ENCODE data around the gene ZNF524. TPM values are rescaled to one million over a fixed set of nuclear protein-coding genes. Genes with fewer than 3 reads are reported as not detected.

ZNF524 gene
- total RNA-seq, 1 experiment from 2014 or later: 21.9 TPM

Other genes with a start within 250 kb of the ZNF524 start
- 0.95 TPM in 1 of 2 replicates, not detected in the other for gene COX6B2, start 245.6 kb upstream of the ZNF524 start, total RNA-seq (2014; rRNA removed; shearing (Covaris generic))
- not detected in 2 replicates for gene GARIN5B, start 237.0 kb upstream of the ZNF524 start, total RNA-seq (2014; rRNA removed; shearing (Covaris generic))
- 1.4 and 1.8 TPM in 2 replicates for gene IL11, start 229.8 kb upstream of the ZNF524 start, total RNA-seq (2014; rRNA removed; shearing (Covaris generic))
- not detected in 2 replicates for gene TMEM190, start 223.5 kb upstream of the ZNF524 start, total RNA-seq (2014; rRNA removed; shearing (Covaris generic))
- not detected in 2 replicates for gene TMEM238, start 216.0 kb upstream of the ZNF524 start, total RNA-seq (2014; rRNA removed; shearing (Covaris generic))
- gene RPL28, start 214.4 kb upstream of the ZNF524 start, total RNA-seq (2014; rRNA removed; shearing (Covaris generic)): 1,100 and 1,282 TPM in 2 replicates
- gene UBE2S, start 192.5 kb upstream of the ZNF524 start, total RNA-seq (2014; rRNA removed; shearing (Covaris generic)): 284 and 324 TPM in 2 replicates
- gene SHISA7, start 157.0 kb upstream of the ZNF524 start, total RNA-seq (2014; rRNA removed; shearing (Covaris generic)): not detected in 2 replicates
- 187 and 279 TPM in 2 replicates for gene ISOC2, start 138.6 kb upstream of the ZNF524 start, total RNA-seq (2014; rRNA removed; shearing (Covaris generic))
- gene C19orf85, start 135.5 kb upstream of the ZNF524 start, total RNA-seq (2014; rRNA removed; shearing (Covaris generic)): not detected in 2 replicates
- gene ZNF628, start 123.7 kb upstream of the ZNF524 start, total RNA-seq (2014; rRNA removed; shearing (Covaris generic)): 1.4 and 3.9 TPM in 2 replicates
- 28.0 and 28.9 TPM in 2 replicates for gene NAT14, start 115.1 kb upstream of the ZNF524 start, total RNA-seq (2014; rRNA removed; shearing (Covaris generic))
- gene SSC5D, start 111.9 kb upstream of the ZNF524 start, total RNA-seq (2014; rRNA removed; shearing (Covaris generic)): 0.23 and 0.29 TPM in 2 replicates
- gene SBK2, start 63.2 kb upstream of the ZNF524 start, total RNA-seq (2014; rRNA removed; shearing (Covaris generic)): not detected in 2 replicates
- gene SBK3, start 54.7 kb upstream of the ZNF524 start, total RNA-seq (2014; rRNA removed; shearing (Covaris generic)): not detected in 2 replicates
- 2.5 and 4.6 TPM in 2 replicates for gene ZNF579, start 19.4 kb upstream of the ZNF524 start, total RNA-seq (2014; rRNA removed; shearing (Covaris generic))
- 5.1 and 7.8 TPM in 2 replicates for gene FIZ1, start 771 bp upstream of the ZNF524 start, total RNA-seq (2014; rRNA removed; shearing (Covaris generic))
- gene ZNF865, start 5.4 kb downstream of the ZNF524 start, total RNA-seq (2014; rRNA removed; shearing (Covaris generic)): 1.0 TPM in 2 replicates
- gene ZNF784, start 24.3 kb downstream of the ZNF524 start, total RNA-seq (2014; rRNA removed; shearing (Covaris generic)): 5.2 and 7.2 TPM in 2 replicates
- 9.6 and 19.2 TPM in 2 replicates for gene ZNF580, start 40.7 kb downstream of the ZNF524 start, total RNA-seq (2014; rRNA removed; shearing (Covaris generic))
- gene ZNF581, start 43.4 kb downstream of the ZNF524 start, total RNA-seq (2014; rRNA removed; shearing (Covaris generic)): 28.9 and 29.5 TPM in 2 replicates
- 0.45 and 2.4 TPM in 2 replicates for gene CCDC106, start 47.9 kb downstream of the ZNF524 start, total RNA-seq (2014; rRNA removed; shearing (Covaris generic))
- gene U2AF2, start 54.7 kb downstream of the ZNF524 start, total RNA-seq (2014; rRNA removed; shearing (Covaris generic)): 95.5 and 121 TPM in 2 replicates
- 43.6 and 59.6 TPM in 2 replicates for gene EPN1, start 74.9 kb downstream of the ZNF524 start, total RNA-seq (2014; rRNA removed; shearing (Covaris generic))
- not detected in 2 replicates for gene NLRP9, start 138.1 kb downstream of the ZNF524 start, total RNA-seq (2014; rRNA removed; shearing (Covaris generic))
- gene RFPL4A, start 158.8 kb downstream of the ZNF524 start, total RNA-seq (2014; rRNA removed; shearing (Covaris generic)): 7.7 and 12.4 TPM in 2 replicates
- gene RFPL4AL1, start 168.8 kb downstream of the ZNF524 start, total RNA-seq (2014; rRNA removed; shearing (Covaris generic)): 1.8 TPM in 1 of 2 replicates, not detected in the other
- 2.1 and 2.4 TPM in 2 replicates for gene NLRP11, start 231.7 kb downstream of the ZNF524 start, total RNA-seq (2014; rRNA removed; shearing (Covaris generic))
- 4.7 and 7.9 TPM in 2 replicates for gene NLRP4, start 236.3 kb downstream of the ZNF524 start, total RNA-seq (2014; rRNA removed; shearing (Covaris generic))